HG02798 (cell line): ENCODE measurements around the gene CEP55.
A peak's percentile ranks its signal among the peaks of the same experiment; 100 is the strongest.

Experiments used
- ATAC-seq: cut with Tn5 transposase; IDR thresholded peaks from one replicate; pipeline ENCODE4 v1.9.1; 2021; ENCODE audit warnings: mild to moderate bottlenecking; ENCODE audit not compliant: unreplicated experiment, poor library complexity

The CEP55 gene

DNA sequence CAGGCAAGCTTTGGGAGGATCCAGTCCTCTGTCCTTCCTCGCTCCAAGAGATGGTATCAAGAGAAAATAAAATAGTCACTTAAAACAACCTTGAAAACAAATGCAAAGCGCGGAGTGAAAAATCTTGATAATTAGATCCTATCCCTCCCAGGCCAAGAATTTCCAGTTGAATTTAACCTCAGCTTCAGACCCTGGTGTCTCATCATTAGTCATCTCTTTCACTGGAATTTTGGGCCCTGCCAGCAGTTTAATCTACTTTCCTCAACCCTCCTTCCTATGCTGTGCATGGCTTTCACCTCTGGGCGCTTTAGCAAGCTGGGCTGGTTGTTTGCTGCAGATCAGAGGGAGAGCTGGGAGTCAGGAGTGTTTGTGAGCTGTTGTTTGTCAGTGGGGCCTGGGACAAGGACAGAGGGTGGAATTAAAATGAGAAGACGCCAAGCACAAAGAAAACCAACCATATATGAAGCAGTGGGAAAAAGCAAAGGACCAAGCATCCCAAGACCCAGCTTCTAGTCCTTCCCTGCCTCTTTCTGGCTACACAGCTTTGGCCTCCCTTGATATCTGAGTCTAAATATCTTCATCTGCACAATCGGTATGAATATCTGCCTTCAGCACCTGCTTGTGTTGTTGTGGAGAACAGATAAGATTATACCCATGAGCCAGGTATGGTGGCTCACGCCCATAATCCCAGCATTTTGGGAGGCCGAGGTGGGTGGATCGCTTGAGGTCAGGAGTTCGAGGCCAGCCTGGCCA is 27.8 kb upstream of the CEP55 start:
- ATAC-seq = no peak

DNA sequence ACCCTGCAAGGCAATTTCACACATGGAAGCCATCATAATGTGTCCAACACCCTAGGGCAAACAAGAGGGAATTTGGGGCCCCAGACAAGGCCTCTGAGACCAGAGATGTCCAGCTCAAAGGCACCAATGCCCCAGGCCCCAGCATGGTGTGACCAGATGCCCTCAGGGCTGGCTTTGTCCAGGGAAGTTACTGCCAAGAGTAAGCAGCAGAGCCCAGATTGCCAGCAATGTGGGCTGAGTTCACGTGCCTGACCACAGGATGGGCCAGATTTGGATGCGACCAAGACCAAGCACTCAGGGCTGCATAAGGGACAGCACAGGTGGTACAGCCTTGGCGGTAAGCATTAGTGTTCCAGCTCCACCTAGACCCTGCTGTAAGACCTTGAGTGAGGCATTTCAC is 27.0 kb upstream of the CEP55 start:
- ATAC-seq = no peak

DNA sequence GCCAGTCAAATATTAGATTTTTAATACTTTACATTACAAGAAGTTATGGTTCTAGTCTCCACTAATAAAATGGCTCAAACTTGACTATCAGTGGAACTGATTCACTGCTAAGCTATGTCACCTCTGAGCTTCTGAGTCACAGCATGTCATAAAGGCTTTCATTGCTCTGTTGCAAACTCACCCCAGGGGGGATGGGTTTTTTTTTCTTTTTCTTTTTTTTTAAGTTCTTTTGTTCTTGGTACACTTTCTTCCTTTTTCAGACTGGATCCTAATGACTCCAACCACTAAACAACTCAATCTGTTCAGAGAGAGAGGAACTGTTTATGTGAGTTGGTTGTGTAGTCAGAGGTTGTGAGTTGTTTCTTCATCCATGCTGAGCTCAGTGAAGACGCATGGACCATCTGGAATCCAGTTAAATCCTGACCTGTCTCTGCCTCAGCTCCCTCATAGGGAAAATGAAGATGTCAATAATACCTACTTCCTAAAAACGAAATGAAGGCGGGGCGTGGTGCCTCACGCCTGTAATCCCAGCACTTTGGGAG is 25.2 kb upstream of the CEP55 start:
- no peak for ATAC-seq

DNA sequence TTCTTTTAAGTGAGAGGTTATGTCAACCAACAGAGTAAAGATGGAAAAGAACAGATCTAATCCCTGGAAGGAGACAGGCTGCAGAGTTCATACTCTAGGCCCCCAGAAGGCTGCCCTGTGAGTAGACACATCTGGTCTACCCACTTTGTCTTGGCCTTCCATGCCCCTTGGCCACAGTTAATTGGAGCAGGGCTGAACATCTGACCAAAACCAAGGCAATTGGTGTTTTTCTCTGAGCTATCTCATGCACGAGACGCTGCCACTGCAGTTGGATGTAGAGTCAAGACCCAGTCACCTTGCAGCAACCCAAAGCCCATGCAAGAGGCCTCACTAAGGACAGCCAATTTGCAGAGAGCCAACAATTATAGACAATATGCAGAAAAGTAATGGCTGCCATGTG is 23.3 kb upstream of the CEP55 start:
- no peak for ATAC-seq

DNA sequence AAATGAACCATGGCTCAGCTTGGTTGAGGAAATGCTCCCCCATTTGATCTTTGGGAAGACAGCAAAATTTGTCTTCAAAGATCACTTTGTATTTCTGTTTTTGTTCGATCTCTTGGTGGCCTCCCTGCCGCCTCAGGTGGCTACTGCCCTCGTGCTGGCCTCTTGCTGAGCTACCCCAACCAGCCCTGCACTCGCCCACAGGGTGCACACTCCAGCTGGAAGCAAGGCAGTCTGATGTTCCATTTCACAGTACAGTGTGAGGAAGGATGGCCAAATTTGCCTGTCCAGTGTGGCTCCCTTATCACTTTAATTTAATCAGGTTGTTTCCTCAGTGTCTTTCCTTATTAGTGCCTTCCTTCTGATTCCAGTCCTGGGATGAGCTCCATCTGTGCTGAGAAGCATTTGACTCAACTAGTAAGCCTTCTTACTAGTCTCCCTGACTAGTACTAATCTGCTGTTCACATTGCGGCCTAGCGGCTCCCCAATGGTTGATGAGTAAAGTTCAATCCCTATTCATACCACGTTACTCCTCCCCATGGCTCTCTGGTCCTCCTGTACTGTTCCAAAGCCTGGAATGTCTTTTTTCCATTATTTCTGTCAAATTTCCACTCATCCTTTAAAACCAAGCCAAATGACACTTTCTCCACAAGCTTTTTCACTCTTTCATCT is 22.5 kb upstream of the CEP55 start:
- no peak for ATAC-seq

DNA sequence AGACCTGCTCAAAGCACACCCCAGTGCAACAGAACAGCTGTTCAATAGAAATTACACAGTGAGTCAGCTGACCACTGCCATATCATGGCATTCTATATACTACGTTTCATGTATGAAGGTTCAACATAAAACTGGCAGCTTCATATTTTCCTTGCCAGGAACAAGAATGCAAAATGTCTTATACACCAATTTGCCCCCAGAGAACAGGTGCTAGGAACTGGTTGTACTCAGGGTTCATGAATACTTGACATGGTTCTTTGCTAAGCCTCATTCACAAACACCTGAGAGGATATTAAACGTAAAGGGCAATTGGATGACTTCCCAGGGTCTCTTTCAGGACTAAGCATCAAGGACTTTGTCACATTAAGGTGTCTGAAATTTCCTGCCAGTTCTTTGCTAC is 21.2 kb upstream of the CEP55 start:
- ATAC-seq = no peak

DNA sequence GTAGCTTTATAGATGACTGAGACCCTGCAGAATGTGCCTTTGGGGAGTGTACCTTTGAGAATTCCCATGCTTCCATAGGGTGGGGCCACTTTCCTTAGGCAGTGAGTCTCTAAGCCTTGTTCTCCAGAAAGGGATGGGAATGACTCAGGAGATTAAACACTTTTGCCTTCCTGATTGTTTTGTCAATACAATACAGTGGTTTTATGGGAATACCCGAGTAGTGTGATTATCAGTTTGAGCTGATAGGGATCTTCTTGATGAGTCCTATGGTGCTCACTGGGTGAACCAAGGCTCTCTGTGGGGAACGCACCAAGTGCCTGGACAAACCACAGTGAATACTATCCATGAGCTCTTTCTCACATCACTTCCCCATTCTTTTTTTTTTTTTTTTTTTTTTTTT is 20.5 kb upstream of the CEP55 start:
- ATAC-seq = no peak

DNA sequence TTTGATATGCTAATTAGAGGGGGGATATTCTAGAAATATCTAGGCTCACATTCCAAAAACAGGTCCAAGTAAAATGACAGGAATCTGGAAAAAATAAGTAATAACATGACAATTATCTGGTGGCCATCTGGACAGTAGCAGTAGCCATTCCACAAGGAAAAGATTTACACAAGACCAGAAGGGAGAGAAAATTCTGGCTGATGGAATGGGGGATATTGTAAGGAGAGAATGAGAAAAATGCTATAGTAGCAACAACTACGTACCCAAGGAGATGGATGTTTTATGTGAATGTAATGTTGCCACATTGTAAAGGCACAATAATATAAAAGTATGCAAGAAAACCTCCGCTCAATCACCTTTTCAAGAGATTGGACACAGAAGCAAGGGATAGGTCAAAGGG is 19.7 kb upstream of the CEP55 start:
- ATAC-seq = no peak

DNA sequence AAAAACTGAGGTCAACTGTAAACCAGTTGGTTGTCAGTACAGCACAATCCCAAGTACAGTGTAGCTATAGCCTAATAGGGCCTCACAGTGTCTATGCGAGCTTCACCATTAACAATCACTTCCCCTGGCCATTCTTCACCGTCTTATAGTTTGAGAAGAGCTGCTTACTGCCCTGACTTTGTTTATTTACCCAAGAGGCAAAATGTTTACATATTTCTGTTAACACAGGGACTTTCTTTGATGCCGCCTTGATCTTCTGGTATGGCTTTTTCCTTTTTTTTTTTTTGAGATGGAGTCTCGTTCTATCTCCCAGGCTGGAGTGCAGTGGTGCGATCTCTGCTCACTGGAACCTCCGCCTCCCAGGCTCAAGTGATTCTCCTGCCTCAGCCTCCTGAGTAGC is 17.5 kb upstream of the CEP55 start:
- ATAC-seq = no peak

DNA sequence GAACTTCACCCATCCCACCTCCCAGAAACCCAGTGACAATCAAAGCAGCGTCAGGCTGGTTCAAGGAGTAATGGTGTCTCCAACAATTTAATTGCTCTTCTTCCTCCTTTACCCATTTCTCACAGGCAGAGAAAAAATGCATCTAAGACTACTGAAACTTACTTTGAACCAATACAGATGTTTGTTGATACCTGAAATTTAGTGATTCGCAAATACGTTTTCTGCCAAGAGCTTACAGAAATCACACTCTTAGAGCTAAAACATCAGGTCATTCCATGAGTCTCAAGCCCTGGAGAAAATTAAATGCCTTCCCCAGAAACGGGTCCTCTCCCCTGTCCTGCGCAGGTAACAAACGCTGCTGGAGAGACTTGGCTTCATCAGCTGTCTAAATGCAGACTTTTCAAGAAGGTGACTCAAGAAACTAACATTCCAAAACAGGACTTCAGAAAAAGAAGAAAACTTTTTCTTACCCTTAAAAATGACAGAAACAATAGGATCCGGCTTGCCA is 14.7 kb upstream of the CEP55 start:
- no peak for ATAC-seq

DNA sequence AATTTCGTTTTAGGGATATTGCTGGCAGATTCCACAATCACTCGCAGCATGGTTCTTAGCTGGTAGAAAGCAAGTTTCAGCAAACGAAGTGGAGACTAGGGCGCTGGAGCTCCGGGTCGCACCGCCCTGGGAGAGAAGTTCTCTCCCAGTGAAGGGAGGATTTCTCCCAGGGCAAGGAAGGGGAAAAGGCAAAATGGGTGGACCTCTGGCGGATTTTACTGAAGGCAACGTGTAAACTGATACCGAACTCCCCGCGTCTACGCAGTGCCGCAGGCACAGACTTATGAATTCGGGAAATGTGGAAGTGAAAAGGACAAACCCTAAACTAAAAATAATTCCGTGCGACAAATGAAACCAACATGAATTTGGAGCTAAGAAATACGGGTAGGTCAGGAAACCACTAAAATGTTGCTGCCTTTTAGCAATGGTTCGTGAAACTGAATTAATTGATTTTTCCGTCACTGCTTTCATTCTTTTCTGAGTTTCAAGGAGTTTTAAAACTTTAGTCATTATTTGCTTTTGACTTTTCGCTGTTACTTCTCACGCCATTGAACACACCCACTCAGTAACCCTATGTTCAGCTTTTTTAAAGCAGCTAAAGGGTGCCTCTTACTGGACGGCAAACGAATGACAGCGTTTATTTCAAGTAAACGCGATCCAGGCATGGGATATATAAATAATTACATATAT is 14.1 kb upstream of the CEP55 start, which contains the start of gene MYOF:
Gene MYOF, minus strand, starts transcription at position 190 of the 690 bp plus-strand sequence. Its CDS starts 140 bp downstream, at position 50.
- ATAC-seq = peak; percentile 80

DNA sequence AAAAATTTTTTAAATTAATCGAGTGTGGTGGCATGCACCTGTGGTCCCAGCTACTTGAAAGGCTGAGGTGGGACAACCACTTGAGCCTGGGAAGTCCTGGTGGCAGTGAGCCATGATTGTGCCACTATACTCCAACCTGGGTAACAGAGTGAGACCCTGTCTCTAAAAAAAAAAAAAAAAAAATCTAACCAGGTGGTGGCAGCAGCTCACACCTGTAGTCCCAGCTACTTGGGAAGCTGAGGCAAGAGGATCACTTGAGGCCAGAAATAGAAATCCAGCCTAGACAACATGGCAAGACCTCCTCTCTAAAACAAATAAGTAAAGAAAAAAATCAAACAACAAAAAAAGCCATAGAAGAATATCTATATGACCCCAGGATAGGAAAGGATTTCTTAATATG is 10.7 kb upstream of the CEP55 start:
- no peak for ATAC-seq

DNA sequence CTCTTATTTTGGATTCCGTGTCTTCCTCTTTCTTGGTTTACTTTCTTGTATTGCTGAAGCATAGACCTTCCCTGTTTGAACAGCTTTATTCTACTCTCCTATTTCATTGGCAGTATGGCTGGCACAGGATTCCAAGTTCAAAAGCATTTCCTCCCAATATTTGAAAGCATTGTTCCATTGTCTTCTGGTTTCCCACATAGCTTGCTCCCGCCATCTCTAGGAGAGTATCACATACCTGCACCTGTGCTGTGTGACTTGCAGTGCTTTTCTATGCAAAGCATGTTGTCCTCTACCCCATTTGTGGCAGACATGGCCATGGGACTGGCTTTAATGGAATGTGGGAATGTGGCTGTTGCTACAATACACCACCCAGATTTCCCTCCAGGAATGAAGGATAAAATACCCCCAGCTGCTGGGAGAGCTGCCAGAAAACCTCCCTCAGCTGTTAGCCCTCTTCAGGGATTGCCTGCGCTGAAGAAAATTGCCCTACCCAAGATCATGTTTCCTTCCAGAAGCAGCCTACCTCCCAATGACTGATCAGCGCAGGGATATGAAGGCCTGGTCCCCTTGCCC is 7.4 kb upstream of the CEP55 start:
- no peak for ATAC-seq

DNA sequence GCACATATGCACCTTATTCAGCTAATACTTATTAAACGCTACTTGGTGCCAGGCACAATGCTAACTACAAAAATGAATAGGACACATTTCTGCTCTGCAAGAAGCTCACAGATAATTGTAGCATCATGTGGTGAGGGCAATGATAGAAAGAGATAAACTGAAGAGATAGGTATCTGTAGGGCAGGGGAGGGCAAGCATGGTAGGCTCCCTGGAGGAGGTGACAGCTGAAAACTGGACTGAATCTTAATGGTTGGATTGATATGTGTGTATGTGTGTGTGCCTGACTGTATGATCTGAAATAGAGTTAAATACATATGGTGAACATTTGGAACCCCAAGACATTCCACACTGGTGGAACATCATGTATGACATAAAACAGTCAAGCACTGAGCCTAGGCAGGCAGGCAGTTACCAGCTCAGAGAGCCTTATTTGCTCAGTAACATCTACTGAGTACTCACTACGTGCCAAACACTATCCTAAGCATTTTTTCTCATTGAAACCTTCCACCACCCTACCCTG is 4.8 kb upstream of the CEP55 start:
- no peak for ATAC-seq

DNA sequence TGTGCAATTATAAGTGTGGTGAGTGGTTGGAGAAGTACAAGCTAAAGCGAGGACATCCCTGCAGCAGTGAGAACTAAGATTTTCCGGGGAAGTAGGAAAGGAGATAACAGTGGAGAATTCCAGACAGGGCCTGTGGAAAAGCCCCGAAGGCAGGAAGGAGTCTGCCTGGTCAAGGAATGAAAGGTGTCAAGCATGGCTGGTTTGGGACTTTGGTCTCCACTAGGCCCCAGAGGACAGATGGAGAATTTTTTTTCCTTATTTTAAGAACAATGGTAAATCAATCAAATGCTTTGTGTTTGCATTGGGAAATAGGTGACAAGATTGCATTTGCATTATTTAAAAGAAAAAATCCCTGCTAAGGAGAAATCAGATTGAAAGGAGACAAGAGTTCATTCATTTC is 3.2 kb upstream of the CEP55 start:
- ATAC-seq = no peak

DNA sequence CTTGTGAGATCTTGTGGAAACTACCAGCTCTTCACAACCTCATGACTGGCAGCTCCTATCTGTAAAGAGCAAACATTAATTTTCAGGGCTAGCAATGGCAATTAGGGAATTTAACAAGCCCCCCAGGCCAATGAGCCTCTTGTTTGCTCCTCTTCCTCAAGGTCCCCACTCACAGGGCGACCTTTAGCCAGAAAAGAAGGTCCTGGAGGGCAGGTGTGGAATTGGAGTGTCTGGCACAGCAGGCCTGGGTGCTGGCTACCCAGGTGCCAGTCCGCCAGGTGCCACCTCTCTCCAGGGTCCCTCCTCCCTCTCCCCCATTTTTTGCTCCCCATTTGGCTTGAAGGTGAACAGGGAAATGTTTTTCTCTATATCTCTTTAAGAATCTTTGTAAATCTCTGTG is 1.9 kb upstream of the CEP55 start:
- no peak for ATAC-seq

DNA sequence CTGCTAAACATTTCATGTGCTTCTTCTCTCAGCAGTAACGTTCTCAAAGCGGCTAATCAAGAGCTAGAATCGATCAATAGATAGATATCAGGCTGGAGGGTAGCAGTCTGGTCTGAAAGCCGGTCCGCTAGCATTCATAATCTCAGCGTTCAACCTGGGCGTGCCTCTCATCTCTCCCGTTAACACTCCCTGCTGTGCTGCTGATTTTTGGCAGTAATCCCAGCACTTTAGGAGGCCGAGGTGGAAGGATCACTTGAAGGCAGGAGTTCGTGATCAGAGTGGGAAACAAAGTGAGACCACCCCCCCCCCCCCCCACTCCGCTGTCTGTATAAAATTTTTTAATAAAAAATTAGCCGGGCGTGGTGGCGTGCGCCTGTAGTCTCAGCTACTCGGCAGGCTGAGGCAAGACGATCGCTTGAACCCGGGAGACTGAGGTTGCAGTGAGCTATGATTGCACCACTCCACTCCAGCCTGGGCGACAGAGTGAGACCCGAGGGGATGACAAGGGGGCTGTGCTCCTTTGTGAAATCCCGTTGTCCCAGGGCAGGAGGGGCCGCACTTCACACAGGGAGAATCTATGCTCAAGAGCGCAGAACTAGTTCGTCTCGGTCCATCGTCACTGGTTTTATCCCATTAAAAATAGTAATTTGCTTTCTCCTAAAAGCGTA is 624 bp upstream of the CEP55 start:
- ATAC-seq = peak; percentile 21

DNA sequence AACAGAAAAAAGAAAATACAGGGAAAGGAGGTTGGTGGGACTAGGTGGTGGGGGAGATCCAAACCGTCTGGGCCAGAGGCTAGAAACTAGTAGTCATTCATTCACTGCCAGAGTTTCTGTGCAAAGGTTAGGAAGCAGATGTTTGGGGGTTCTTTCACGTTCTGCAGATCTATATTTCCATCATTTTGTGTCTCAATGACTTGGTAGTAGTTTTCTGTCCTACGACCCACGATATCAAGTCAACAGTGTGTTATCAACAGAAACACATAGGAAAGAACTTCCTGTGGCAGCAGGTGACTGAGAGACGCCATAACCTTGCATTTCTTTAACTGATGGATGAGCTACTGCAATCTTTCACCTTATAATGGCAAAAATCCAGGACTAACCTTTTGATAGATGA is 1.8 kb downstream of the CEP55 start:
- no peak for ATAC-seq

DNA sequence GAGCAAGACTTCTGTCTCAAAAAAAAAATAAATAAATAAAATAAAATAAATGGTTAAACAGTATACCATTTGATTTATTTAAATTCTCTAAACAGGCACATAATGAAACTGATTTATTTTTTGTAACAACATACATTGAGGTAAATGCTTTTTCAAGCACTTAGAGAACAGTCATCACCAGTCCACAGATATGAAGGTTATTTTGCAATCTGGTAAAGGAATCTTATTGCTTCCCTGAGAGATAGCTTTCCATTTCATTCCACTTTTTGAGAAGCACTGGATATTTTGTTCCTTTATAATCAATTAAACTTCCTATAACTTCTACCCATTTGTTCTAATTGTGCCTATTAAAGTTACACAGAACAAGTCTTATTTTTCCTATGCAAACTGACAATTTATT is 5.2 kb downstream of the CEP55 start:
- no peak for ATAC-seq

DNA sequence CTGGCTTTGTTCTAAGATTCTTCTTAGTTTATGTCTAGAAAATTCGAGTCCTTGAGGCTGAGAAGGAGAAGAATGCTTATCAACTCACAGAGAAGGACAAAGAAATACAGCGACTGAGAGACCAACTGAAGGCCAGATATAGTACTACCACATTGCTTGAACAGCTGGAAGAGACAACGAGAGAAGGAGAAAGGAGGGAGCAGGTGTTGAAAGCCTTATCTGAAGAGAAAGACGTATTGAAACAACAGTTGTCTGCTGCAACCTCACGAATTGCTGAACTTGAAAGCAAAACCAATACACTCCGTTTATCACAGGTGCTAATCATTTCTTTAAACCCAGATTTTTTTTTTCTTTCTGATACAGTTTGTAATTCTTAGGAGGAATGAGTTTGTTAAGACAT is 6.7 kb downstream of the CEP55 start:
- peak; percentile 97 for ATAC-seq
